ENCODE measurements around the gene PTPN4. TPM values are rescaled to one million over a fixed set of nuclear protein-coding genes. Genes with fewer than 3 reads are reported as not detected.

PTPN4 gene
- total RNA-seq, 1 experiment from 2014 or later: 80.5 TPM

GRCh38 chr2:119950966-119951365 lies 191.2 kb downstream of the PTPN4 start:
- H3K27ac Mint-ChIP-seq: no peak overlapping the region
- H2AK5ac ChIP-seq (ENCODE audit: insufficient read length, low read length): no peak overlapping the region
- no peak overlapping the region for H4K8ac ChIP-seq (replicated peaks; ENCODE audit: insufficient read length, low read depth, low read length)
- peaks cover 5 to 8% of the 10 kb centered on the region in 2 experiments; a peak in 3 of 5 replicates for H3K9me3 Mint-ChIP-seq
- H3K4me2 ChIP-seq (ENCODE audit: insufficient read depth, insufficient read length, low read length): no peak overlapping the region
- no peak overlapping the region for H3T11ph ChIP-seq (ENCODE audit: low read length)
- no peak overlapping the region for H3K14ac ChIP-seq (ENCODE audit: insufficient read depth, low read length)
- peaks cover 36 to 82% (median 61%) of the 10 kb centered on the region in 3 experiments for H3K36me3 Mint-ChIP-seq (ENCODE audit: insufficient read depth in 1 of 3, low read depth in 3 of 3)
- no peak overlapping the region for H2AFZ ChIP-seq (ENCODE audit: low read length)
- no peaks in the 10 kb centered on the region for H3K4me1 Mint-ChIP-seq
- no peak for TF ChIP-seq CTCF (conservative IDR thresholded peaks at IDR 0.05)
- H2BK5ac ChIP-seq (ENCODE audit: insufficient read length, low read length): no peak overlapping the region
- no peak overlapping the region for H3K56ac ChIP-seq (ENCODE audit: insufficient read length, low read depth, low read length)
- no peak overlapping the region for H3K23ac ChIP-seq (ENCODE audit: insufficient read length, low read depth, low read length)
- no peak overlapping the region for H4K91ac ChIP-seq (ENCODE audit: insufficient read length, low read depth, low read length)
- no peaks in the 10 kb centered on the region for H3K4me1 ChIP-seq (ENCODE audit: insufficient read depth, low read length)
- no peak overlapping the region for H2BK20ac ChIP-seq (ENCODE audit: low read depth, low read length, poor library complexity, severe bottlenecking)
- no peaks in the 10 kb centered on the region for H3K79me1 ChIP-seq (ENCODE audit: insufficient read depth, low read depth, low read length, poor library complexity, severe bottlenecking)
- no peak overlapping the region for H4K5ac ChIP-seq (ENCODE audit: insufficient read length, low read depth, low read length)
- no peak overlapping the region for H3K4ac ChIP-seq (ENCODE audit: low read depth, low read length)
- no peaks in the 10 kb centered on the region for H3K23me2 ChIP-seq (ENCODE audit: insufficient read length, low read depth, low read length, poor library complexity, severe bottlenecking)
- H3K4me3 Mint-ChIP-seq: no peak overlapping the region
- H3K9me3 ChIP-seq (ENCODE audit: control insufficient read depth, low read depth, low read length): no peaks in the 10 kb centered on the region
- no CpG with 5 or more reads among the region's 2 CpGs for WGBS (ENCODE audit: extremely low coverage, insufficient read length, low lambda C conversion rate)
- no peaks in the 10 kb centered on the region for H3K27me3 Mint-ChIP-seq (ENCODE audit: low read depth)
- no peak overlapping the region for H2BK15ac ChIP-seq (ENCODE audit: low read depth, low read length)
- H3K9ac ChIP-seq (ENCODE audit: extremely low read depth, insufficient read length, low read length): no peak overlapping the region
- no peak overlapping the region for H2BK120ac ChIP-seq (ENCODE audit: low read depth, low read length, poor library complexity, severe bottlenecking)
- H3K27ac ChIP-seq (ENCODE audit: insufficient read length, low read depth, low read length): no peak overlapping the region
- no peaks in the 10 kb centered on the region for H4K20me1 ChIP-seq (ENCODE audit: control insufficient read depth, insufficient read depth, insufficient read length)
- H3K27me3 ChIP-seq (ENCODE audit: insufficient read depth, low read length): no peaks in the 10 kb centered on the region
- H2BK12ac ChIP-seq (ENCODE audit: insufficient read length, low read depth, low read length): no peak overlapping the region
- no peak for DNase-seq
- no peaks in the 10 kb centered on the region for H3K79me2 ChIP-seq (ENCODE audit: insufficient read depth, low read length)
- H3K18ac ChIP-seq (ENCODE audit: insufficient read length, low read depth, low read length): no peak overlapping the region
